GM13977 (cell line): ENCODE results near the gene ZEB2.

Source experiments
- DNase-seq: peaks from one replicate; pipeline ENCODE4 v3.0.0; 2012; ENCODE audit warnings: low spot score
- in situ Hi-C: fragments of 300-500 bp; cut with MboI; formaldehyde crosslinking; loops from one replicate; pipeline ENCODE4 v1.12.0; 2022; ENCODE audit warnings: low sequenced_read_pairs, low pct_unique_long_range_greater_than_20kb, mixed read lengths, inconsistent platforms; ENCODE audit not compliant: unreplicated experiment
- TF ChIP-seq, protein P1 (sequence below): IDR thresholded peaks from 2 replicates; pipeline ENCODE4 v1.5.1; 2012; ENCODE audit warnings: mild to moderate bottlenecking, control low read depth; ENCODE audit not compliant: insufficient read depth; ENCODE audit errors: extremely low read depth, missing control alignments

The ZEB2 gene

DNA sequence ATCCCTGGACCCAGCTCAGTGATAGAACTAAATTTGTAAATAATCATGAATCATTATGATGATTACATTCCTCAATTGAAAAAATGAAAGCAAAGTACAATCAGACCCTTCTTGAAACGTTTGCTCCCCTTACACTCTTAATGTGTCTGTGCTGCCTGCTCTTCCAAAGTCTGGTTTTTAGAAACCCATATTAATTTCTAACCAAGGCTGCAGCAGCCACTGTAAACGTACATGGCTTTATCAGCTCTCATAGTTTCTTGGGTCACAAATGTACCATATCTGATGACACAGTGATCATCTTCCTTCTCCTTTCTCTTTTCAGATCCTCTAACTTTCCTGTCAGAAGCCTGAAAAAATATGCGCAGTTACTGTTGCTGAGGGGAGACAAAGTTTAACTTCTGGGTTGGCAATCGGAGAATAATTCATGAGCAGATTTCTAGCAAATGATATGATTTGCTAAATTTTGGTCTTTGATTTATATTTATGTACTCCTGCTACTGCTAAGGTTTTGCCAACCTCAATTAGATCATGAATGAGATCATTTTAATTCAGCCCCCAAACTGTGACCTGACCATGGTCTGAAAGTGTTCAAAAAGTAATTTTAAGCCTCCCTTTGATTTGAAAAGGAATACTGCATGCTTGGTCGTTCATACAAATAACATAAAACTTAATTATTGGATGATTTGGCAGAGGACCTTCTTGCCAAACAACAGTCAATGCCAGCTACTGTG lies 12.3 kb downstream of the ZEB2 start:
- in situ Hi-C loops, result no loop called here
- TF ChIP-seq, protein P1, sequence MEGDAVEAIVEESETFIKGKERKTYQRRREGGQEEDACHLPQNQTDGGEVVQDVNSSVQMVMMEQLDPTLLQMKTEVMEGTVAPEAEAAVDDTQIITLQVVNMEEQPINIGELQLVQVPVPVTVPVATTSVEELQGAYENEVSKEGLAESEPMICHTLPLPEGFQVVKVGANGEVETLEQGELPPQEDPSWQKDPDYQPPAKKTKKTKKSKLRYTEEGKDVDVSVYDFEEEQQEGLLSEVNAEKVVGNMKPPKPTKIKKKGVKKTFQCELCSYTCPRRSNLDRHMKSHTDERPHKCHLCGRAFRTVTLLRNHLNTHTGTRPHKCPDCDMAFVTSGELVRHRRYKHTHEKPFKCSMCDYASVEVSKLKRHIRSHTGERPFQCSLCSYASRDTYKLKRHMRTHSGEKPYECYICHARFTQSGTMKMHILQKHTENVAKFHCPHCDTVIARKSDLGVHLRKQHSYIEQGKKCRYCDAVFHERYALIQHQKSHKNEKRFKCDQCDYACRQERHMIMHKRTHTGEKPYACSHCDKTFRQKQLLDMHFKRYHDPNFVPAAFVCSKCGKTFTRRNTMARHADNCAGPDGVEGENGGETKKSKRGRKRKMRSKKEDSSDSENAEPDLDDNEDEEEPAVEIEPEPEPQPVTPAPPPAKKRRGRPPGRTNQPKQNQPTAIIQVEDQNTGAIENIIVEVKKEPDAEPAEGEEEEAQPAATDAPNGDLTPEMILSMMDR, result no peak
- no peak for DNase-seq

DNA sequence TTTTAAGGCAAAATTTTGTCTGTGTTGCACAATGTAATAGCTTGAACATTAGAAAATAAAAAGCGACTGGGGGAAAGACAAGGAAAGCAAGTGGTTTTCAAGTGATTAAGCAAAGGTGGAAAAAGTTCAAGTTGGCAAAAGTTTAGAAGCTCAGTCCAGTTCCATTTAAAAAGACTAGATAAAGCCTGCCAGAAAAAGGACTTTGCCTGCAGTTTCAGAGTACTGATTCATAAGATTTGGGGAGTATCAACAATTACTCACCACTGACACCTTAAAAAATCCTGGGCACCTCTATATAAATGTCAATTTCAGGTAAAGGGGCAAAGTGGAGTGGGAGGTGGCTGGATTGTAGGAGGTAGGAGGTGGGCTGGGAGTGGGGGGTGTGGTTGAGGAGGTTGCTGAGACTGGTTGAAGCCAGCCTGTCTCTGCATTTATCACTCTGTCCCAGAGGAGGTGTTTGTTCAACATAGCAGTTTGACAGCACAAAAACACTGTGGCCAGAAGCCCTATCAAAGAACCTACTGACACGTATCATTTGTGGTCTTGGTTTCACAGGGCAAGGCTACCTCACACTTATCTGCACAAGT lies 14.6 kb downstream of the ZEB2 start:
- in situ Hi-C loops, result no loop called here
- TF ChIP-seq, protein P1, result no peak
- DNase-seq, result no peak

DNA sequence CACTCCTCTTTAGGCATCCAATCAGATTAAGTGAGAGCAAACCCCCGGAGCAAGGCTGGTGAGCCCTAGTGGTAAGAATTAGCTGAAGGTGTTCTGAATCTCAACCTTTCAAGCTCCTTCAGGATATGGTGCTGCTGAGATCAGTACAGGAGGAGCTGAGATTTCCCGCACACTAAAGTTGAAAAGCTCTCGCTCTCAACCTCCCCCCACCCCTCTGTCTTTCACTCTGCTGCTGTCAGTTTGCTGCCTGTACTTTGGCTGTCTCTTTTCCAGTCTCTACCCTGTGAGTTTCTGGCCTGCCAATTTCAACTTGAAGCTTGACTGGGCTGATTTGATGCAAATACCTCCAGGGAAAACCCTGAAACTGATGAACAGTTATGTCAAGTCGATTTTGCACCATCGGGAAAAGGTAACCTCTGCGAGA lies 15.7 kb downstream of the ZEB2 start:
- TF ChIP-seq, protein P1, result no peak
- no peak for DNase-seq
- in situ Hi-C loops, result no loop called here

DNA sequence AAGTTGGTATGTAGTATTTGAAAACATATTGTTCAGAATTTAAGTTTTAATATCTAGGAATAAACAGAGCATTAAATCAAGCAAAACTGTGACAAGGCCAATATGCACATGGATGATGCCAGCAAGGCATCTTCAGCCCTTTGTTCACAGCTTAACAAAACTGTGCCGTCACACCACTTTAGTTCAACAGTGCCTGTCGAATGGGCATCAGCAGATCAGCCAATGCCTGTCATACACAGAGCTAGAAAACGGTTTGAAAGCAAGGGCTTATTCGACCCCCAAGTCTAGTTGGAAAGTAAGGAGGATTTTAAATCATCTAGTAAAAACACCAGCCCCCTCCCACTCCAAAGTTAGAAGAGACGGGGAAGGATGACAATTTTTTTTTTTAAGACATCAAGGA lies 16.7 kb downstream of the ZEB2 start:
- TF ChIP-seq, protein P1, result no peak
- in situ Hi-C loops, result no loop called here
- no peak for DNase-seq

DNA sequence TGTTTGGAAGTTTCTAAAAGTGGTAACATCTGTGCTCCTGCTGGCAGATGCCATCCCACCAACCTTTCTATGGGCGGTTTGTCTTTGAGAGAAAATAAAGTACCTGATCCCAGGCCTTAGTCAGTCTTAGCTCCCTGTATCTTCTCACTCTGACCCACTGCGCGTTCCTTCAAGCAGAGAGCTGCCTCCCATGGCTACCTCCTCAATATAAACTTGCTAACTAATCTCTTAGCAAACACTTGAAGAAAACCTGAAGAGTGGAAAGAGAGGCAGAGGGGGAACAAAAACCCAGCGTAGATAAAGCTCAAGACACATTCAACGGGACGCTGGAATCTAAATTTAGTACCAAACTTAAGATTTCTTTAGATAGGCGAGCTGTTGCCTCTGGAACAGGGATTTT lies 17.6 kb downstream of the ZEB2 start:
- no peak for DNase-seq
- in situ Hi-C loops, result no loop called here
- TF ChIP-seq, protein P1, result no peak

DNA sequence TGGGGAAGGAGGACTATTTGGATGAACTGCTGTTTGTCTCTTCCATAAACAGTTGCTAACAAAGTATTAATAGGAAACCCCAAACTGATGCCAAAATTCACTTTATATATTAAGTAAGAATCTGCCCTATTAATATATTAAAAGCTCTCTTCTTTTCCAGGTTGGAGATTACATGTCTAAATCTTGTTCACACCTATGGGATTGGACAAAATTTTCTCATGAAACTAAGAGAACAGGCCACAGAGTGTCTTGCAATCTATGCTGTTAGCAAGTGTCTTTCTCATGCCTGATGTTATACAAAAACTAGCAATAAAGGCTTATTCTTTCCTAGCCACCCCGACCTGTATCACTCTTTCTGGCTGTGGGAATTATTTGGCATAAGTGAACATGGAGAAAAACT lies 18.3 kb downstream of the ZEB2 start:
- in situ Hi-C loops, result no loop called here
- TF ChIP-seq, protein P1, result no peak

More for the DNA sequence above, 18.3 kb downstream of the ZEB2 start:
- no peak for DNase-seq
